ENCODE results near the gene BBS7. TPM values are rescaled to one million over a fixed set of nuclear protein-coding genes. Genes with fewer than 3 reads are reported as not detected.

BBS7 gene
- total and polyA plus RNA-seq, 9 of the 15 experiments (the other 6 are each of a cell fraction or from before 2014, with no cell fraction given) = 13.4 to 25.8 (median 16.4) TPM

- TF ChIP-seq THAP12 (CRISPR knock-in tag; IDR thresholded peaks at IDR 0.05) = peak; percentile 53; the same call in 1 of the 2 replicates
- TF ChIP-seq ATF3 (IDR thresholded peaks at IDR 0.05) = peak; percentile 100
- TF ChIP-seq ATF3 (CRISPR knock-in tag; conservative IDR thresholded peaks at IDR 0.05) = 0 out of 2 replicates have a peak, but pooled peaks have one; percentile 19
- peak; percentile 83 for TF ChIP-seq KHSRP (IDR thresholded peaks at IDR 0.05)
- no peak for TF ChIP-seq ZNF407 (IDR thresholded peaks at IDR 0.05; ENCODE audit: low read depth)
- peak; percentile 88; the same call in 1 of the 2 replicates for TF ChIP-seq ESRRA (IDR thresholded peaks at IDR 0.05; ENCODE audit: borderline replicate concordance, low read depth)
- no peak for TF ChIP-seq TCF15 (CRISPR knock-in tag; IDR thresholded peaks at IDR 0.05)
- 0 out of 4 replicates have a peak, but pooled peaks of 1 of the 2 experiments have one; percentile 26 for TF ChIP-seq KDM4B (IDR thresholded peaks at IDR 0.05; ENCODE audit: borderline replicate concordance in 2 of 2, low read depth in 1 of 2)
- no peak for TF ChIP-seq MAFF (IDR thresholded peaks at IDR 0.05; ENCODE audit: low read length)
These were observed 69.1 kb downstream of the BBS7 start, which contains the start of gene EXOSC9 (continued) for GRCh38 chr4:121800961-121801714.
